Omental fat pad (tissue), 4 donors: ENCODE data around the gene RAG1. TPM values are rescaled to one million over a fixed set of nuclear protein-coding genes. Genes with fewer than 3 reads are reported as not detected.

Experiments used
- ATAC-seq: fragments of 150-250 bp; one replicate; pipeline ENCODE4 v1.9.1; 2016; ENCODE audit warnings: mild to moderate bottlenecking, moderate library complexity; ENCODE audit not compliant: low FRiP score
- DNase-seq: peaks from one replicate; pipeline ENCODE4 v3.0.0-alpha.2; 2019; ENCODE audit warnings: low spot score
- CTCF ChIP-seq, 3 donors: fragments of 450-650 bp; IDR thresholded peaks; one replicate each; pipeline ENCODE4 v1.5.1; 2016 to 2017; ENCODE audit warnings: antibody characterized with exemption in 3 of 3, mild to moderate bottlenecking in 3 of 3, moderate library complexity in 2 of 3
- total RNA-seq, 4 donors: library from RNA; depleted of rRNA; stranded (reverse); fragments of >200 nt; gene quantifications; one replicate each; pipeline ENCODE4 v1.1.0, GENCODE V29; 2016

RAG1 gene
- total RNA-seq, 4 donors from 2014 or later: 0.24 to 1.9 (median 0.41) TPM

- DNase-seq: no peak
- ATAC-seq: no peak
- no peak for TF ChIP-seq CTCF (IDR thresholded peaks at IDR 0.05)
These were observed 59.2 kb downstream of the RAG1 start for GRCh38 chr11:36627006-36627405.

GRCh38 chr11:36627471-36627870 is 59.7 kb downstream of the RAG1 start:
- no peak for TF ChIP-seq CTCF (IDR thresholded peaks at IDR 0.05)
- no peak for DNase-seq
- ATAC-seq: no peak

- ATAC-seq: no peak
These were observed 60.3 kb downstream of the RAG1 start for GRCh38 chr11:36628141-36628540.

GRCh38 chr11:36628765-36629244 is 61.0 kb downstream of the RAG1 start:
- no peak for TF ChIP-seq CTCF (IDR thresholded peaks at IDR 0.05)

More at GRCh38 chr11:36628141-36628540, 60.3 kb downstream of the RAG1 start:
- no peak for DNase-seq
- no peak for TF ChIP-seq CTCF (IDR thresholded peaks at IDR 0.05)

More at GRCh38 chr11:36628765-36629244, 61.0 kb downstream of the RAG1 start:
- DNase-seq (no peak), ATAC-seq (no peak)

Other genes starting within 250 kb of the RAG1 start
- gene TRAF6, start 57.7 kb upstream of the RAG1 start, total RNA-seq: 10 to 100 TPM; 10.1 to 17.5 (median 13.9) TPM
- 10 to 100 TPM in 3 of 4 donors, 1 to 10 TPM in 1; 9.5 to 25.2 (median 16.8) TPM for gene IFTAP, start 26.5 kb downstream of the RAG1 start, total RNA-seq
- gene RAG2, start 30.2 kb downstream of the RAG1 start, total RNA-seq: not detected